ENCODE measurements around the gene IQGAP1. TPM values are rescaled to one million over a fixed set of nuclear protein-coding genes. Genes with fewer than 3 reads are reported as not detected.
"Not testable (repeated sequence)": the region's sequence is repeated elsewhere in the genome, so short reads cannot be mapped to it uniquely, and the experiment has no call there.

IQGAP1 gene
- total RNA-seq, 1 donor from 2014 or later = 10.9 TPM

DNA sequence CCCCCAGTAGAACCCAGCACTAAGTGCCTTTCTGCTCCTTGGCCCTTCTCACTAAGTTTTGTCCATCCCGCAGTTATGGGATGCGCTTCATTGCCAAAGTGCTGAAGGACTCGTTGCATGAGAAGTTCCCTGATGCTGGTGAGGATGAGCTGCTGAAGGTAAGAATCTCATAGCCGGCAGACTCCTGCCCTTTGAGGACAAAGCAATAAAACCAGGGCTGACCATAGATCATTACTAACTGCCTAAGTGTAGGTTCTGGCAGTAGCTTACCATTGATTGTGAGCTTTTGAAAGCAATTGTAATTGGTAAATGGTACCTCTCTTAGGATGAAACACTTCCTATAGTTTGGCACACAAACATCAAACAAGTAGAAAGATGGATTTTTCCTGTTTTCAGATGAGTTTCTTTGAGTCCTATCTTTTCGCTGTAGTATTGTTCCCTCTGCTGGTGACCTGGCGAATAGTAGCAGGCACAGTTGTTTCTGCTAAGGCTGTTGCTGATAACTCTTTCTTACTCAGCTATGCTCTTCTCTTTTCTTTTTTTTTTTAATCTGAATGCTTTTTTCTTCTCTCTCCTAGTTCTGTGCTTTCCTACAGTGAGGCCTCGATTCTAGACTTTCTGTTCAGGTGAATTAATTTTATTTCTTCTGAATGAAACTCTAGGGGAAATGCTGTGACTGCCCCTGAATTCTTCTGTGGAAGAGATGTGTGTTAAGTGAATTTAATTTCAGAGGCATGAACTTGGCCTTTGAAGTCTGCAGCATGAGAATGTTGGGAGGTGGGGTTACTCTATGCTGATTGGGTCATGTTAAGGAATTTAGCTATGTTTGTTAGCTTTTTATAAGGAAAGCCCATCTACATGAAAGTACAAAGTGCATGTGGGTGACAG is 94.3 kb downstream of the IQGAP1 start:
- no peak for DNase-seq (ENCODE audit: low spot score)

DNA sequence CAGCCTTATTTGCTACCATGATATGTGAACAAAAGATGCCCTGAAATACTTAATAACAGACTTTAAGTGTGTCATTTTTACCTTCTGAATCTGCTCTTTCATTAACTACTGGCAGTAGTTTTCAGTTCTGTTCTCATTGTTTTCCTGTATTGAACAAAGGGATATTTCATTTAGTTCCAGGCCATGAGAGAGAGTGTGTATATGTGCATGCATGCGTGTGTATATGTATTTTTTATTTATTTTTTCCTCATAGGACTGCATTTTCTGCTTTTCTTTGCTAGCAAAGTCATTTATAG is 94.9 kb downstream of the IQGAP1 start:
- ATAC-seq = no peak
- no peak for DNase-seq (ENCODE audit: low spot score)

More for the DNA sequence above, 94.3 kb downstream of the IQGAP1 start:
- peak; percentile 80 for ATAC-seq

DNA sequence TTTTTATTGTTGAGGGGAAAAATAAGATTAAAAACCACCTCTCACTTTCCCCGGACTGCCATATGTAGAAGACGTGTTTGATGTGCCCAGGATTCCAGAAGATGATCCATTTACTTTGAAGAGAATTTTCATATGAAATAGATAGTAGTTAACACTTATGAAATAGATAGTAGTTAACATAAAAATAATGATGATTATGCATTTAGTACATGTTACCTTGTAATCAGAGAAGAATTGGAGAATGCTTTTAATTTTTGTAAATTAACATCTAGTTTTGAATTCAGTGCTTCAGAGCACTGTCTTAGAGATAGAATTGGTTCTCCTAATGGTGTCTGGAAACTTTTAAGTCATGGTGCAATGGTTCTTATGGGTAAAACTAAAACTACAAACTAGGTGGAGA is 95.6 kb downstream of the IQGAP1 start:
- ATAC-seq = no peak
- DNase-seq (ENCODE audit: low spot score) = no peak

DNA sequence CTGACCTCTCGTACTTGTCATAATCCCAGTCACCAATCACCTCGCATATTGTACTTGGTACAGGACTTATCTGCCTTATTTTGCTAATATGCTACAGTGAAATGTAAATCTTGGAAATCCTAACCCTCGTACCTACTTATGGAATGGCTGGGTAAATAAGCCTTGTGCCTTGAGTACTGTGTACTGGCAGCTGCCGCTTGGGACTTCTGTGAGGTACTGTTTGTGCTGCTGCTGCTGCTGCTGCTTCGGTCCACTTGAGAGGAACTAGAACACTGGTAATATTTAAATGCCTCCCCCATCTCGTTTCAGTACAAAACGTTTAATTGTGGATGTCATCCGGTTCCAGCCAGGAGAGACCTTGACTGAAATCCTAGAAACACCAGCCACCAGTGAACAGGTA is 99.1 kb downstream of the IQGAP1 start:
- DNase-seq (ENCODE audit: low spot score) (no peak), ATAC-seq (no peak)

DNA sequence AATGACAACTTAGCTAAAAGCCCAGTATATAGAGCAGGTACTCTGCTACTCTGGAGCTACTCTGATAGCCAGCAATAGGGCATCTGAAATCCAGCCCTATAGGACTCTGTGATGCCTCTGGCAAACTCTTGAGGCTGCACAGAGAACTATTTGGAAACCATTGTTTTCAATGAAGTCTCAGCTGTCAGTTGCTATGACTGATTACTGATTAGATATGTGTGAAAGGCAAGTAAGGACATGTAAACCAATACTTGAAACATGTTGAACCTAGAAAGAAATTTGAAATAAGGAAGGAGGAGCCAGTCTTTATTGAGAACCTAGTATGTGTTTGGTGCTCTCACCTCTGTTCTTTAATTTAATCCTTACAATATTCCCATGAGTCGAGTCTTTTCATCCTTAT is 101.5 kb downstream of the IQGAP1 start:
- no peak for ATAC-seq
- DNase-seq (ENCODE audit: low spot score) = no peak

DNA sequence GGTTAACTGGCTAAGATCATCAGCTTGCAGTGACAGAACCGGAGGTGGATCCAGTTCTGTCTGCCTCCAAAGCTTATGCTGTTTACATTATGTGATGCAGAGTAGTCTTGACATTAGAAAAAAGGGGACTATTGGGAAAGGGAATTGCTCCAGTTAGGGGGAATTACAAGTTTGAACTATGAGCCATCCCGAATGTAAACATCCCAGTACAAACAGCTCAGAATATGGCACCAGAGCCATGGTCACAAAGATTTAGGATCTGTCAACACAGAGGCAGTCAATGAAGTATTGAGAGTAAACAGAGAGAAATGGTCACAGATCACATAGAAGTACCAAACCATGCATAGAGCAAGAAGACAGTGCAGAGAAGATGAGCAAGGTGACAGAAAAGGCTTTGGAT is 101.9 kb downstream of the IQGAP1 start:
- DNase-seq (ENCODE audit: low spot score) = no peak
- ATAC-seq = no peak

DNA sequence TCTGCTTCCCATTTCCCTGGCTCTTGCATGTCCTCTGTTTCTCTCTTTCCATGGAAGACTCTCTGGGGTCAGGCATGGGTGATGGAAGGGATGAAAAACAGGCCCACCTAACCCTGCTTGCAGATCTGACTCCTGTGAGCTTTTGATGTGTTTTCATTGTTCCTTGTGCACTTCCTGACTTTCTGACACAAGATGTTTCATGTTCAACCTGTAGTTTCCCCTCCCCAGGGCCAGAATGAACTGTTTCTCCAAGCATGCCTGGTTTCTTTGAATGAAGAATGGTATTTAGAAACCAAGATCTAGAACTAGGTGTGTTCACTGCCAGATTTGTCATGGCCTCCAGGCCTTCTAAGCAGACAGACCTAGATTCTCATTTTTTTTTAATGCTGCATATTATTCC is 105.6 kb downstream of the IQGAP1 start:
- ATAC-seq = no peak
- no peak for DNase-seq (ENCODE audit: low spot score)

DNA sequence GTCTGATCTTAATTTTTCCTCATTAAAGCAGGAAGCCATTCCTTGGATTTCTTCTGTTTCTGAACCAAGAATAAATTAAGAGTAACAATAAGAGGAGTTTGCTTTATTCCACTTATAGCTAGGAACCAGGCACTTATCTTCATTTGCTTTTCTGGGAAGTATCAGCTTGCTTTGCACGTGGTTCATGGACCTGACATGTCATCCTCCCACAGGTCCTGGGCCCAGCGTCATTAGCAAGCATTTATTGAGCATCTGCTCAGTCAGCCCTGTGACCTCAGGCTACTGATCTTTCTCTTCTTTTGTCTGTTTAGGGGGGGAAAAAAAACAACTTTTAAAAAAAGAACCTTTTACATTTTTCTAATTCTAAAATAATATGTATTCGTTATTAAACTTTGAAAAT is 107.0 kb downstream of the IQGAP1 start:
- DNase-seq (ENCODE audit: low spot score) = no peak
- no peak for ATAC-seq

DNA sequence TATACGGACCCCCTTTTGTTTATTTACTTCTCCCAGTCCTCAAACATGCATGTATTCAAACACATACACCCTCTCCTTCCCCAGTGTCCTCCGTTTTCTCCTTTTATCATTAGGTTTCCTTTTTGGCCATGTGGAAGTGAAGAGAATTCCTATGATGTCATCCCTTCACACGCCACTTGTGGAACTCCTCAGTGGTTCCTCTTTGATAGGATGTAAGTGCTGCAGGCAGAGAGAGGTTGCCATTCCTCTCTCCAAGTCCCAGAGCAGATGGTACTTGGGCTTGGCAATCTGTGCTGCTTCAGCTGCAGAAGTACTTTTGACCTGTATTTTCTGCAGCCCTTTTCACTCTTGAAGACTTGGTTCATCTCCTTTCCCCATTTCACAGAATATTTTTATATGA is 108.7 kb downstream of the IQGAP1 start:
- ATAC-seq (no peak), DNase-seq (ENCODE audit: low spot score) (no peak)

DNA sequence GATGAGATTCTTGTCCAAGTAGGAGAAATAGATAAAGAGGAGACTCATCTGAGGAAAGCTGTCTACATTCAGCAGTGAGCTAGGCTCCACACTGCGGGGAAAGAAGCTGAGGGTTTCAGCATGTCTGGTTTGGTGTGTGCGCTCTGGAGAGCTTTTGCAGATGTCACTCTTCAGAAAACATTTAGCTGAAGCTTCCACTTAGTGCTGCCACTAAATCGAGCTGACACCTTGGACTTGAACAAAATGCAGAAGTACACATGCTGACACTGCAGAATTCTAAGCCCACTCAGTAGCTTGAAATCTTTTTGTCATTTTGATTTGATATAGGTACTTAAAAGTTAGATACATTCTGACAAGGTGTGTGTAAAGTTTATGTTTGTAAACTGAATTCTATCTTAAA is 109.3 kb downstream of the IQGAP1 start:
- ATAC-seq (no peak), DNase-seq (ENCODE audit: low spot score) (no peak)

DNA sequence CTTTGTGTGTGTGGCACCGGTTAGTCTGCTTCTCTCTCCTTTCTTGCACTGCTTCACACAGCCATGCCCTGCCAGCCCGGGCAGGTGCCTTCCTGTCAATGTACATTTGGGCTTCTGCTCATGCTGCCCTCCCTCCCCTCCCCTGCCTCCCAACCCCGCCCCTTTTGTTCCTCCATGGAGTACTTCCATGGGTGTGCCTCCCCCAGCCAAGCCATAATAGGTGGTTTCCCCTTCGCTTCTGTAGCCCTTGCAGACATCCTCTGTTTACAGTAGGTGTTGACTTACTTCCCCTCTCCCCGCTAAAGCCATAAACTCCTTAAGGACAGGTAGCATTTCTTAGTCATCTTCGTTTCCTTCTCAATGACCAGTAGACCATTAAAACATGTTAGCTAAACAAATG is 109.9 kb downstream of the IQGAP1 start:
- no peak for DNase-seq (ENCODE audit: low spot score)
- no peak for ATAC-seq

DNA sequence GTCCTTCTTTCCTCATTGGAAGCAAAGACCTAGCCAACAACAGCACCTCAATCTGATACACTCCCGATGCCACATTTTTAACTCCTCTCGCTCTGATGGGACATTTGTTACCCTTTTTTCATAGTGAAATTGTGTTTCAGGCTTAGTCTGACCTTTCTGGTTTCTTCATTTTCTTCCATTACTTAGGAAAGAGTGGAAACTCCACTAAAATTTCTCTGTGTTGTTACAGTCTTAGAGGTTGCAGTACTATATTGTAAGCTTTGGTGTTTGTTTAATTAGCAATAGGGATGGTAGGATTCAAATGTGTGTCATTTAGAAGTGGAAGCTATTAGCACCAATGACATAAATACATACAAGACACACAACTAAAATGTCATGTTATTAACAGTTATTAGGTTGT is 112.1 kb downstream of the IQGAP1 start:
- DNase-seq (ENCODE audit: low spot score) (no peak), ATAC-seq (no peak)

DNA sequence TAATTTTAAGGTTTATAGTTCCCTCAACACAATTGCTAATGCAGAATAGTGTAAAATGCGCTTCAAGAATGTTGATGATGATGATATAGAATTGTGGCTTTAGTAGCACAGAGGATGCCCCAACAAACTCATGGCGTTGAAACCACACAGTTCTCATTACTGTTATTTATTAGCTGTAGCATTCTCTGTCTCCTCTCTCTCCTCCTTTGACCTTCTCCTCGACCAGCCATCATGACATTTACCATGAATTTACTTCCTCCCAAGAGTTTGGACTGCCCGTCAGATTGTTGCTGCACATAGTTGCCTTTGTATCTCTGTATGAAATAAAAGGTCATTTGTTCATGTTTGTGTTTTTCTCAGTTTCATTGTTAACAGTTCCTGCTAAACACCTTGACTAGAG is 113.9 kb downstream of the IQGAP1 start:
- no peak for DNase-seq (ENCODE audit: low spot score)
- no peak for ATAC-seq

DNA sequence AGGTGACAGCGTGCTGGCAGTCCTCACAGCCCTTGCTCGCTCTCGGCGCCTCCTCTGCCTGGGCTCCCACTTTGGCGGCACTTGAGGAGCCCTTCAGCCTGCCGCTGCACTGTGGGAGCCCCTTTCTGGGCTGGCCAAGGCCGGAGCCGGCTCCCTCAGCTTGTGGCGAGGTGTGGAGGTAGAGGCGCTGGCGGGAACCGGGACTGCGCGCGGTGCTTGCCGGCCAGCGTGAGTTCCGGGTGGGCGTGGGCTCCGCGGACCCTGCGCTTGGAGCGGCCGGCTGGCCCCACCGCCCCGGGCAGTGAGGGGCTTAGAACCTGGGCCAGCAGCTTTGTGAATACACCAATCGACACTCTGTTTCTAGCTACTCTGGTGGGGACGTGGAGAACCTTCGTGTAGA is 122.7 kb downstream of the IQGAP1 start:
- not testable (repeated sequence) for ATAC-seq; DNase-seq (ENCODE audit: low spot score)

DNA sequence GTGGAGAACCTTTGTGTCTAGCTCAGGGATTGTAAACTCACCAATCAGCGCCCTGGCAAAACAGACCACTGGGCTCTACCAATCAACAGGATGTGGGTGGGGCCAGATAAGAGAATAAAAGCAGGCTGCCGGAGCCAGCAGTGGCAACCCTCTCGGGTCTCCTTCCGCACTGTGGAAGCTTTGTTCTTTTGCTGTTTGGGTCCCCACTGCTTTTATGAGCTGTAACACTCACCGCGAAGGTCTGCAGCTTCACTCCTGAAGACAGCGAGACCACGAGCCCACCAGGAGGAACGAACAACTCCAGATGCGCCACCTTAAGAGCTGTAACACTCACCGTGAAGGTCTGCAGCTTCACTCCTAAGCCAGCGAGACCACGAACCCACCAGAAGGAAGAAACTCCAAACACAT is 123.2 kb downstream of the IQGAP1 start:
- not testable (repeated sequence) for ATAC-seq; DNase-seq (ENCODE audit: low spot score)

DNA sequence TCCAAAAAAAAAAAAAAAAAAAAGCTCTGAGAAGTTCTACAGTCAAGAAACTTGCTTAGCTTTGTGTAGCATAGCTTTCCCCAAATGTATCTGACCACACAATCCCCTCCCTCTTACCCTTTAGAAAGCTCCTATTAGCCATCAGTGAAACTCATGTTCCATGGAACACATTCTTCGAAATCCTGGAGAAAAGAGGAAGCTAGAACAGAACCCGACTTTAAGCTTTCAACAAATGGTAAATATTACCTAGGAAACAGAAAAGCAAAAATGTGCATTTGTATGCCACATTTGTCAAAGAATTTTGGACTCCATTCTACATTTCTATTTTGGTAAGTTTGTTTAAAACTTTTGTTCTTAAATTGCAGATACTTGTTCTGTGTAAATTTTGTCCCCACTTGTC is 124.2 kb downstream of the IQGAP1 start:
- ATAC-seq (no peak), DNase-seq (ENCODE audit: low spot score) (no peak)

DNA sequence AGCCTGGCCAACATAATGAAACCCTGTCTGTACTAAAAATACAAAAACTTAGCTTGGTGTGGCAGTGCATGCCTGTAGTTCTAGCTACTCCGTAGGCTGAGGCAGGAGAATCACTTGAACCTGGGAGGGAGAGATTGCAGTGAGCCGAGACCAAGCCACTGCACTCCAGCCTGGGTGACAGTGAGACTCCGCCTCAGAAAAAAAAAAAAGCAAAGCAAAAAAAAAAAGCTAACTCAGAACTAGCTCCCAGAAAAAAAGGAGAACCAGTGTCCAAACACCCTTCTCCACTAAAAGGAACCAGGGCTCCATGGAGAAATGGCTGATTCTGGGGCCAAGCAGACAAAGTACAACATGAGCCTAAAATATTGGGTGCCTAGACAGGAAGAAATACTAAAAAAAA is 124.9 kb downstream of the IQGAP1 start:
- DNase-seq (ENCODE audit: low spot score) = no peak
- ATAC-seq = no peak

DNA sequence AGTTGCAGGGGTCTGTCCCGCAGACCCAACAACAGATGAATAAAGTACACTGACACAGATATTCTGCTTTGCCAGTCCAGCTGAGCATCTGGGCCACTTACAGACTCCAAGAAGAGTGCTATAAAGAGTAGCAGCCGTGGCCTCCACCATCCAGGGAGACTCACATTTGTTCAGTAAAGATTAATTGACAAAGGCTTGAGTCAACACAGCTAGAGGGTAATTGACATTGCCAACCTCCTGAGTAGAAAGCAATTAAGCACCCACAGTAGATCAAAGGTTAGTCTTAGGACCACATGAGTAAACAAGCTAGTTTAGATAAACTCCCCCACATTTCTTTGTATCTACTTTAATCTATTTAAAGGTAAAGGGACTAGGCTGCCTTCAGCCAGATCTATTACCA is 125.4 kb downstream of the IQGAP1 start:
- ATAC-seq = no peak
- no peak for DNase-seq (ENCODE audit: low spot score)

DNA sequence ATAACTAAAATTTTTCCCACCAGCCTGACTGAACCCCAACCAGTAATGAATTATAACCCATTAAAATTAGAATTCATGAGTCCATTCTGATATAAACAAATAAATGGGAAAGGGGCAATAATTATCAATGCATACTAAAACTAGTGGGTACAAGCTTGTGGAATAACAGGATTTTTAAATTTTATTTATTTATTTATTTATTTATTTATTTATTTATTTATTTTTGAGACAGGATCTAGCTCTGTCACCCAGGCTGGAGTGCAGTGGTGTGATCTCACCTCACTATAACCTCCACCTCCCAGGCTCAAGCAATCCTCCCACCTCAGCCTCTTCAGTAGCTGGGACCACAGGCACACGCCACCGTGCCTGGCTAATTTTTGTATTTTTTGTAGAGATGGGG is 125.9 kb downstream of the IQGAP1 start:
- ATAC-seq; DNase-seq (ENCODE audit: low spot score): not testable (repeated sequence)

DNA sequence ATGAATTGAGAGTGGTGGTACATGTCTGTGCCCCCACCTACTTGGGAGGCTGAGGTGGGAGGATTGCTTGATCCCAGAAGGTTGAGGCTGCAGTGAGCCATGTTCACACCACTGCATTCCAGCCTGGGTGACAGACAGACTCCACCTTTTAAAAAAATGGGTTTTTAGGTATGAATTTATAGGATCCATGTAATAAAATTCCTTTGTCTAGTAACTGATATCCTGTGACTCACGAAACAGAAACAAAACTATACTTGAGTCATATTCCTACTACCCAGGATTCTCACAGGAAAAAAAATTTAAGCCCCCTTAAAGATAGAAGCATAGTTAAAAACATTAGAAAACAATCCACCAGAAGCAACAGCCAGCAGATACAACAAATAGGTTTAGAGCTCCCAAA is 131.6 kb downstream of the IQGAP1 start:
- DNase-seq (ENCODE audit: low spot score) (no peak), ATAC-seq (no peak)

DNA sequence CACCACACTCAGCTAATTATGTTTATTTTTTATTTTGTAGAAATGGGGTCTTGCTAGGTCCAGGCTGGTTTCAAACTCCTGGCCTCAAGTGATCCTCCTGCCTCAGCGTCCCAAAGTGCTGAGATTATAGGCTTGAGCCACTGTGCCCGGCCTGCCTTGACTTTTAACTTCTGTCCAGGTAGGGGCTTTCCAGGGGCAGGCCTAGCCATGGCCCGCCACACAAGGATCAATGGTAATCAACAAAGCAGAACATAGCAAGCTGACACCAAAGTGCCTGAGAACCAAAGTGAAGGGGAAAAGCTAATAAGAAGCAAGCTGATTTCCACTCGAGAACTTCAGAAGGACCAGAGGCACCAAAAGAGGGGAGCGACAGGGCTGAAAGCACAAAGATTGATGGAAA is 132.3 kb downstream of the IQGAP1 start:
- ATAC-seq (no peak), DNase-seq (ENCODE audit: low spot score) (no peak)

DNA sequence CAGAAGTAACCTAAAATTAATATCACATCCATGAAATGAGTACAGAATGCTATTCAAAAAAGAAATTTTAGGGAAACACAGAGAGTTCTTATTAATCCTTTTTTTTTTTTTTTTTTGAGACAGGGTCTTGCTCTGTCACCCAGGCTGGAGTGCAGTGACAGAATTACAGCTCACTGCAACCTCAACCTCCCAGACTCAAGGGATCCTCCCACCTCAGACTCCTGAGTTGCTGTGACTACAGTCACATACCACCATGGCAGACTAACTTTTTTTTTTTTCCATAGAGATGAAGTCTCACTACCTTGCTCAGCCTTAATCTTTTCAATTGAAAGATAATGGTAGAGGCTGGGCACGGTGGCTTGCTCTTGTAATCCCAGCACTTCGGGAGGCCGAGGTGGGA is 135.3 kb downstream of the IQGAP1 start:
- ATAC-seq (no peak), DNase-seq (ENCODE audit: low spot score) (no peak)

All from left lobe of liver (tissue), 2 donors.